ENCODE measurements around the gene EIF2B4.

DNA sequence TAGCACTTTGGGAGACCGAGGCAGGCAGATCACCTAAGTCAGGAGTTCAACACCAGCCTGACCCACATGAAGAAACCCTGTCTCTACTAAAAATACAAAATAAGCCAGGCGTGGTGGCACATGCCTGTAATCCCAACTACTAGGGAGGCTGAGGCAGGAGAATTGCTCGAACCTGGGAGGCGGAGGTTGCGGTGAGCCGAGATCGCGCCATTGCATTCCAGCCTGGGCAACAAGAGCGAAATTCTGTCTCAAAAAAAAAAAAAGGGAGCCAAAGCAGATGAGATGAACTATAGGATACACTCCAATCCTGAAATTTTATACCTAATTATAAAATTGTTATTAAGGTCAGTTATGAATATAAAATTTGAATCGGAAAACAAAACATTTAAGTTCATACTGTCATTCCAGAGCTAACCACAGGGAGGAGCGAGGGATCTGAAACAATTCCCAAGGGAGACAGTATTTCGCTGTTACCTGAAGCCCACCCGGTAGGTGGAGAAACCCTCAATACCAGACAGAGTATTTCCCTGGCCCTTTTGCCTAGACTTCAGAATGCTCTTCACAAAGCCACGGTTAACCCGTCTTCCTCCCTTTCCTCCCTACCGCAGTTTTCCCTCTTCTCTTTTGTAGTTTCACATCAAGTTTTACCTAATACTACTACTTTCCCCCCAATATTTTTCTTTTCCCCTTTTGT is 37.8 kb upstream of the EIF2B4 start:
- TF ChIP-seq CTCF (IDR thresholded peaks at IDR 0.05) (peak; percentile 12 to 46 (median 33)), POLR2A (IDR thresholded peaks at IDR 0.05) (no peak)

Data from tibial nerve (tissue), 3 donors.